SU-DHL-6 (cell line): ENCODE data around the gene CPLX1.

Source experiments
- H2AFZ ChIP-seq: fragments of 200-600 bp; sonication (generic); 2 replicates; pipeline ENCODE4 v1.6.1; 2014; ENCODE audit warnings: low read depth, mild to moderate bottlenecking, moderate library complexity, mixed read lengths, antibody characterized with exemption, low read length; ENCODE audit not compliant: severe bottlenecking
- H3F3A ChIP-seq: fragments of 200-600 bp; shearing (Covaris generic); 2 replicates; pipeline ENCODE4 v1.6.0; 2016; ENCODE audit warnings: antibody characterized with exemption, mild to moderate bottlenecking; ENCODE audit not compliant: insufficient read depth
- H3K27ac ChIP-seq: fragments of 200-600 bp; sonication (generic); 2 replicates; pipeline ENCODE4 v1.5.1; 2016; ENCODE audit warnings: low read depth, mild to moderate bottlenecking, low read length, moderate library complexity, mixed read lengths
- H3K27me3 ChIP-seq: fragments of 200-600 bp; sonication (generic), shearing (Covaris generic); 2 replicates; pipeline ENCODE4 v1.6.0; 2014; ENCODE audit warnings: mild to moderate bottlenecking, low read length
- H3K36me3 ChIP-seq: fragments of 200-600 bp; sonication (generic); 2 replicates; pipeline ENCODE4 v1.6.1; 2014; ENCODE audit warnings: mild to moderate bottlenecking, low read length, mixed read lengths
- H3K4me2 ChIP-seq: fragments of 300-600, 200-600 bp; shearing (Covaris generic), sonication (generic); 2 replicates; pipeline ENCODE4 v1.6.0; 2014; ENCODE audit warnings: low read length, low read depth, mild to moderate bottlenecking; ENCODE audit not compliant: poor library complexity, severe bottlenecking
- H3K4me3 ChIP-seq: fragments of 200-600 bp; sonication (generic); 2 replicates; pipeline ENCODE4 v1.5.1; 2014; ENCODE audit warnings: antibody characterized with exemption, low read length, mild to moderate bottlenecking, mixed read lengths; ENCODE audit not compliant: insufficient read depth, poor library complexity, severe bottlenecking
- H3K79me2 ChIP-seq: fragments of 200-600 bp; sonication (generic); 2 replicates; pipeline ENCODE4 v1.6.1; 2014; ENCODE audit warnings: mild to moderate bottlenecking, low read length, moderate library complexity; ENCODE audit not compliant: insufficient read depth
- H3K9ac ChIP-seq: fragments of 200-600 bp; sonication (generic); 2 replicates; pipeline ENCODE4 v1.7.0; 2014; ENCODE audit warnings: mild to moderate bottlenecking, low read length
- H3K9me2 ChIP-seq: fragments of 200-600 bp; sonication (generic); replicated peaks from 2 replicates; pipeline ENCODE4 v1.6.1; 2014; ENCODE audit warnings: low read length; ENCODE audit not compliant: insufficient read depth
- H3K9me3 ChIP-seq: fragments of 200-600 bp; sonication (generic); 2 replicates; pipeline ENCODE4 v1.6.1; 2014; ENCODE audit warnings: low read length, mixed read lengths; ENCODE audit not compliant: insufficient read depth
- H4K20me1 ChIP-seq: fragments of 200-600 bp; sonication (generic); 2 replicates; pipeline ENCODE4 v1.6.1; 2014; ENCODE audit warnings: low read depth, mild to moderate bottlenecking, antibody characterized with exemption, low read length, moderate library complexity, mixed read lengths
- EZH2phosphoT487 ChIP-seq: fragments of 200-600 bp; sonication (generic), shearing (Covaris generic); conservative IDR thresholded peaks from 2 replicates; pipeline ENCODE4 v1.6.1; 2018; ENCODE audit warnings: mild to moderate bottlenecking, antibody characterized with exemption, low read length, moderate library complexity, mixed read lengths
- TF ChIP-seq, protein P1 (sequence below): fragments of 200-600 bp; sonication (generic); IDR thresholded peaks from one replicate; pipeline ENCODE4 v1.5.1; 2017; ENCODE audit warnings: antibody characterized with exemption, mild to moderate bottlenecking, low read length, moderate library complexity; ENCODE audit not compliant: insufficient read depth, poor library complexity, severe bottlenecking

CPLX1 gene

DNA sequence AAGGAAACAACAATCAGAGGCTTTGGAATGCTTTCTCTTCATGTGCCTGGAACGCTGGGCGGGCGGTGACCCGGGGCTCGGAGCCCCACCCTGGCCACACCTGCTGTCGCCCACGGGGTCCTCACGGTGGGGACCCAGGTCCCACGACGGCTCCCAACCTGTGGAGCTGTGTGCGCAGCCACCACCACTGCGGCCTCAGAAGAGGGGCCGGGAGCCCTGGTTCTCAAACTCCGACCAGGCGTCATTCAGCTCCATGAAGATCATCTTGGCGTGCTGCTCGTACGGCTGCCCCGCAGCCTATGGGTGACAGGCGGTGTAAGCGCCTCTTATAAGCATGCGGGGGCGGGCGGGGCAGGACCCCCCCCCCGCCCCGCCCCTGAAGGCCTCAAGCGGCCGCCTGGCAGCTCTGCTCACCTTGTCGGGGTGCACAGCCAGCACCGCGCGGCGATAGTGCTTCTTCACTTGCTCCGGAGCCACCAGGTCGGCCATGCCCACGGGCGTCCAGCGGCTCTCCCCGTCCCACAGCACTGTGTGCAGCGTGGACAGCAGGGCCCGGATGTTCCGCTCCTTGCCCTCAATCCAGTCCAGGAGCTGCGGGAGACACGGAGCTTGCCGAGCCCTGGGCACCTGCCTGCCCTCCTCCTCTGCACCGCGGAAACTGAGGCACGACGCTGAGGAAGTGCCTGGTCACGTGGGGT, 23.7 kb upstream of the CPLX1 start:
- H3K9ac ChIP-seq: no peak overlapping the region
- no peak overlapping the region for H2AFZ ChIP-seq
- no peaks in the 10 kb centered on the region for H3K27me3 ChIP-seq
- H3K4me2 ChIP-seq: no peak overlapping the region
- no peaks in the 10 kb centered on the region for H3K36me3 ChIP-seq
- H3K79me2 ChIP-seq: no peaks in the 10 kb centered on the region
- TF ChIP-seq, protein P1, sequence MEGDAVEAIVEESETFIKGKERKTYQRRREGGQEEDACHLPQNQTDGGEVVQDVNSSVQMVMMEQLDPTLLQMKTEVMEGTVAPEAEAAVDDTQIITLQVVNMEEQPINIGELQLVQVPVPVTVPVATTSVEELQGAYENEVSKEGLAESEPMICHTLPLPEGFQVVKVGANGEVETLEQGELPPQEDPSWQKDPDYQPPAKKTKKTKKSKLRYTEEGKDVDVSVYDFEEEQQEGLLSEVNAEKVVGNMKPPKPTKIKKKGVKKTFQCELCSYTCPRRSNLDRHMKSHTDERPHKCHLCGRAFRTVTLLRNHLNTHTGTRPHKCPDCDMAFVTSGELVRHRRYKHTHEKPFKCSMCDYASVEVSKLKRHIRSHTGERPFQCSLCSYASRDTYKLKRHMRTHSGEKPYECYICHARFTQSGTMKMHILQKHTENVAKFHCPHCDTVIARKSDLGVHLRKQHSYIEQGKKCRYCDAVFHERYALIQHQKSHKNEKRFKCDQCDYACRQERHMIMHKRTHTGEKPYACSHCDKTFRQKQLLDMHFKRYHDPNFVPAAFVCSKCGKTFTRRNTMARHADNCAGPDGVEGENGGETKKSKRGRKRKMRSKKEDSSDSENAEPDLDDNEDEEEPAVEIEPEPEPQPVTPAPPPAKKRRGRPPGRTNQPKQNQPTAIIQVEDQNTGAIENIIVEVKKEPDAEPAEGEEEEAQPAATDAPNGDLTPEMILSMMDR: no peak
- no peak for TF ChIP-seq EZH2phosphoT487
- no peaks in the 10 kb centered on the region for H4K20me1 ChIP-seq
- no peak overlapping the region for H3K4me3 ChIP-seq
- no peaks in the 10 kb centered on the region for H3F3A ChIP-seq
- H3K9me2 ChIP-seq: no peaks in the 10 kb centered on the region
- no peak overlapping the region for H3K27ac ChIP-seq
- H3K9me3 ChIP-seq: no peaks in the 10 kb centered on the region

DNA sequence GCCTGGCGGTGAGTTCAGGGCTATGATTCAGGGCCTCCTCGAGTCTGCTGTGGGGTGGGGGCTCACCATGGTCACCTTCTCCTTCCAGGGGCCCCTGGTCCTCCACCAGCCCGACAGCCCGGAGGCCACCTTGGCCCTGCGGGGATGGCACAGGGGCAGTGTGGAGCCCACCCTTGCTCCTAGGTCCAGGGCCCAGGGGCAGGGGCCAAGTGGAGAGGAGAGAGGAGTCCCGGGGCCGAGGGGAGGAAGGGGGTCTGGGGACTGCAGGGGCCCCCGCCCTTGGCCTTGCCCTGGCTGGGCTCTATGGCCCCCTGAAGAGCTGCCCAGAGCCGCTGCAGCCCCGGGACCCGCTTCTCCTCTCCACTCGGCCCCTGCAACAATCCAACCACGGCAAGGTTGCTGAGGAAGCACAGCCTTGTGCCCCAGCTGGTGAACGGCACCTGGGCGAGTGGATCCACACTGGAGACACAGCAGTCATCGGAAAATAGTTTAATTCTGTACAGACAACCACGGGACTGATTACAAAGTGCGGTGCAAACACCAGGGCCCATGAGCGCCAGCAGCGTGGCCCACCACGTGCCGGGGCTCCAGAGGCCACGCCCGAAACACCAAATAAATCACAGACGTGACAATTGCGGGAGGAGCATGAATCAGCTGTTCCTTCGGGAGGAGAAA, 23.0 kb upstream of the CPLX1 start:
- H4K20me1 ChIP-seq: no peaks in the 10 kb centered on the region
- H3K27ac ChIP-seq: no peak overlapping the region
- H3K79me2 ChIP-seq: no peaks in the 10 kb centered on the region
- H2AFZ ChIP-seq: no peak overlapping the region
- no peak overlapping the region for H3K4me3 ChIP-seq
- no peaks in the 10 kb centered on the region for H3K9me3 ChIP-seq
- no peak overlapping the region for H3K4me2 ChIP-seq
- H3K36me3 ChIP-seq: no peaks in the 10 kb centered on the region
- H3K27me3 ChIP-seq: no peaks in the 10 kb centered on the region
- H3F3A ChIP-seq: no peaks in the 10 kb centered on the region
- H3K9me2 ChIP-seq: no peaks in the 10 kb centered on the region
- H3K9ac ChIP-seq: no peak overlapping the region
- TF ChIP-seq, protein P1: no peak
- no peak for TF ChIP-seq EZH2phosphoT487

DNA sequence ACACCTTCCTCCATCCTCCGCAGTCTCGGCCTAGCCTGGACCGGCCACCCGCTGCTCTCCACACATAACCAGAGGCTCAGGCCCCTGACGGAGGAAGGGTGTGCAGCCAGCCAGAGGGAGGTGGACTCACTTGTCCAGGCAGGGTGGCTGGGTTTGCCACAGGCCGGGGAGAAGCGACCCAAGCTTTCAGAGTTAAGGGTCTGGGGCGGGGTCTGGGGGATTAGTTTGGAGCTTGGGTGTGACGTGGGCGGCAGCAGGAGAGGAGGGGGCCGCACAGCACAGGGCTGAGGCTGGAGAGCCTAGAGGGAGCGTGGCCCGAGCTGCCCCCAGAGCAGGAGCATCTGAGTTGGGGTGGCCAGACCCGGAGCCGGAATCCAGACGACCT, 22.4 kb upstream of the CPLX1 start:
- H4K20me1 ChIP-seq: no peaks in the 10 kb centered on the region
- H3K9ac ChIP-seq: no peak overlapping the region
- TF ChIP-seq, protein P1: no peak

More for the DNA sequence above, 22.4 kb upstream of the CPLX1 start:
- Histone ChIP-seq H3K4me2 (no peak overlapping the region), H3K4me3 (no peak overlapping the region), H3K27me3 (no peaks in the 10 kb centered on the region), H2AFZ (no peak overlapping the region), H3K79me2 (no peaks in the 10 kb centered on the region), H3K9me2 (no peaks in the 10 kb centered on the region), H3K36me3 (no peaks in the 10 kb centered on the region), H3K9me3 (no peaks in the 10 kb centered on the region), H3K27ac (no peak overlapping the region), H3F3A (no peaks in the 10 kb centered on the region)
